CD4-positive, alpha-beta T cell (primary cell): Measurements from ENCODE around the gene SH2D1B. TPM values are rescaled to one million over a fixed set of nuclear protein-coding genes. Genes with fewer than 3 reads are reported as not detected.

Experiments
- ATAC-seq: fragments of 200-7000 bp; cut with Tn5 transposase; one replicate; pipeline ENCODE4 v1.10.0; 2022; ENCODE audit warnings: mild to moderate bottlenecking; ENCODE audit not compliant: poor library complexity
- CTCF ChIA-PET: fragments of 350-600 bp; sonication (Branson Sonifier 250); formaldehyde crosslinking; loops from one replicate; lab custom pipeline; 2021; ENCODE audit warnings: antibody characterized with exemption, inconsistent platforms; lab: Charles Lee
- POLR2A ChIA-PET: fragments of 350-600 bp; sonication (Branson Sonifier 250); formaldehyde crosslinking; loops from one replicate; lab custom pipeline; 2021; ENCODE audit warnings: antibody characterized with exemption, inconsistent platforms; lab: Charles Lee
- DNase-seq, 14 experiments: peaks; one replicate each; pipeline ENCODE4 v3.0.0-alpha.2; 2013 to 2020; ENCODE audit warnings: mixed read lengths in 2 of 14
- H3K27ac ChIP-seq, 2 donors: one replicate each; pipeline versions ENCODE4 v1.5.1 to v1.7.0; 2013; ENCODE audit warnings: low read length in 2 of 2, low read depth in 1 of 2, mild to moderate bottlenecking in 1 of 2
- H3K27me3 ChIP-seq, 2 experiments: 1 replicate in 1 of 2; 2 replicates in 1 of 2; pipeline versions ENCODE4 v1.6.1 to v1.7.0; 2013; ENCODE audit warnings: low read length in 2 of 2, control low read depth in 1 of 2, mild to moderate bottlenecking in 1 of 2, moderate library complexity in 1 of 2; ENCODE audit not compliant: insufficient read depth in 2 of 2, control insufficient read depth in 1 of 2
- H3K36me3 ChIP-seq: one replicate; pipeline ENCODE4 v1.6.1; 2013; ENCODE audit warnings: low read length, control low read depth; ENCODE audit not compliant: insufficient read depth
- H3K4me1 ChIP-seq: one replicate; pipeline ENCODE4 v1.6.1; 2013; ENCODE audit warnings: low read length, control low read depth; ENCODE audit not compliant: insufficient read depth
- H3K4me3 ChIP-seq: one replicate; pipeline ENCODE4 v1.5.1; 2013; ENCODE audit warnings: mild to moderate bottlenecking, low read length, moderate library complexity
- H3K9me3 ChIP-seq, 2 experiments: 1 replicate in 1 of 2; 2 replicates in 1 of 2; pipeline versions ENCODE4 v1.6.1 to v1.7.0; 2013; ENCODE audit warnings: low read length in 2 of 2, mild to moderate bottlenecking in 2 of 2, control low read depth in 1 of 2, moderate library complexity in 1 of 2; ENCODE audit not compliant: control insufficient read depth in 1 of 2, insufficient read depth in 1 of 2
- H3K27ac Mint-ChIP-seq: one replicate; pipeline ENCODE4 v1.8.0; 2020; ENCODE audit warnings: mixed read lengths
- H3K27me3 Mint-ChIP-seq: one replicate; pipeline ENCODE4 v1.8.0; 2021; ENCODE audit warnings: mixed read lengths
- H3K36me3 Mint-ChIP-seq: one replicate; pipeline ENCODE4 v1.8.0; 2021; ENCODE audit warnings: low read depth, mixed read lengths
- H3K4me1 Mint-ChIP-seq: one replicate; pipeline ENCODE4 v1.8.0; 2021; ENCODE audit warnings: low read depth, mixed read lengths
- H3K4me3 Mint-ChIP-seq: one replicate; pipeline ENCODE4 v1.8.0; 2020; ENCODE audit warnings: mild to moderate bottlenecking, mixed read lengths
- H3K9me3 Mint-ChIP-seq: one replicate; pipeline ENCODE4 v1.8.0; 2020; ENCODE audit warnings: mixed read lengths
- CTCF ChIP-seq: fragments of 200-600 bp; IDR thresholded peaks from one replicate; pipeline ENCODE4 v1.8.0; 2022; ENCODE audit warnings: antibody characterized with exemption, mild to moderate bottlenecking
- intact Hi-C, 2 experiments: fragments of 100-400 bp; cut with DNase I in 1 of 2; cut with micrococcal nuclease in 1 of 2; formaldehyde crosslinking; loops; one replicate each; pipeline versions ENCODE4 v1.15.1 to v1.9.0; 2023 to 2025; cut with DNase I, micrococcal nuclease
- total RNA-seq, 174 experiments: library from RNA in 2 of 174; stranded (reverse) in 2 of 174; gene quantifications; one replicate each; pipeline ENCODE4 v1.2.3 and lab custom pipeline; 2021 to 2026

Gene SH2D1B
- total RNA-seq, 2 experiments from 2014 or later = not detected

DNA sequence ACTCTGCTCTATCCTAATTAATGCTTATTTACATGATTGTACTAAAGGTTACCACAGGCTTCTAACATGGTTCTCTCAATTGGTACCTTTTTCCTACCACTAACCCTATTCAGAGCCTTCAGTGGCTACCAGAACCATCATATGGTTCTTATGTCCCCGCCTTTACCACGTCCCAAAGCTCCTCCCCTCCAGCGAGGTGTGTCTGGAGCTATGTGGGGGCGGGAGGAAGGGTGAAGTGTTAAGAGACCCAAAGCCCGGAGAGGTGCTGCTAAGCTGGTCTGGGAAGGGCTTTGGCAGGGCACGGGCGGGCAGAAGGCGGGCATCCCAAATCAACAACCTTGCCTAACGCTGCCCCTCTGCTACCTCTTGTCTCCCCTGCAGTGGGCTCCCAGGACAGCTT is 45.3 kb downstream of the SH2D1B start:
- no peak for TF ChIP-seq CTCF
- intact Hi-C loops = no loop called here
- CTCF ChIA-PET = no interaction called here
- H3K27me3 ChIP-seq = no peaks in the 10 kb centered on the region
- no peaks in the 10 kb centered on the region for H3K9me3 Mint-ChIP-seq
- H3K4me1 ChIP-seq = no peaks in the 10 kb centered on the region
- peak overlapping the region; percentile 43 for H3K4me3 Mint-ChIP-seq
- no peak for ATAC-seq
- H3K27me3 Mint-ChIP-seq = no peaks in the 10 kb centered on the region
- no peaks in the 10 kb centered on the region for H3K4me1 Mint-ChIP-seq
- H3K27ac Mint-ChIP-seq = no peak overlapping the region
- H3K27ac ChIP-seq = no peak overlapping the region
- no peaks in the 10 kb centered on the region for H3K9me3 ChIP-seq
- POLR2A ChIA-PET = no interaction called here
- peak in 1 of 14 experiments; percentile 2 for DNase-seq
- no peaks in the 10 kb centered on the region for H3K36me3 Mint-ChIP-seq
- no peak overlapping the region for H3K4me3 ChIP-seq
- H3K36me3 ChIP-seq = no peaks in the 10 kb centered on the region

GRCh38 chr1:162366149-162366548 is 45.8 kb downstream of the SH2D1B start:
- no peak for ATAC-seq
- Histone ChIP-seq H3K36me3 (no peaks in the 10 kb centered on the region), H3K4me1 (no peaks in the 10 kb centered on the region), H3K27ac (no peak overlapping the region), H3K9me3 (no peaks in the 10 kb centered on the region), H3K4me3 (no peak overlapping the region), H3K27me3 (no peaks in the 10 kb centered on the region)
- H3K4me1 Mint-ChIP-seq = no peaks in the 10 kb centered on the region
- H3K9me3 Mint-ChIP-seq = no peaks in the 10 kb centered on the region
- no peak for TF ChIP-seq CTCF
- no peaks in the 10 kb centered on the region for H3K36me3 Mint-ChIP-seq
- CTCF ChIA-PET = no interaction called here
- POLR2A ChIA-PET = no interaction called here
- H3K27ac Mint-ChIP-seq = no peak overlapping the region
- DNase-seq = no peak
- intact Hi-C loops = no loop called here
- H3K27me3 Mint-ChIP-seq = no peaks in the 10 kb centered on the region
- no peak overlapping the region for H3K4me3 Mint-ChIP-seq

DNA sequence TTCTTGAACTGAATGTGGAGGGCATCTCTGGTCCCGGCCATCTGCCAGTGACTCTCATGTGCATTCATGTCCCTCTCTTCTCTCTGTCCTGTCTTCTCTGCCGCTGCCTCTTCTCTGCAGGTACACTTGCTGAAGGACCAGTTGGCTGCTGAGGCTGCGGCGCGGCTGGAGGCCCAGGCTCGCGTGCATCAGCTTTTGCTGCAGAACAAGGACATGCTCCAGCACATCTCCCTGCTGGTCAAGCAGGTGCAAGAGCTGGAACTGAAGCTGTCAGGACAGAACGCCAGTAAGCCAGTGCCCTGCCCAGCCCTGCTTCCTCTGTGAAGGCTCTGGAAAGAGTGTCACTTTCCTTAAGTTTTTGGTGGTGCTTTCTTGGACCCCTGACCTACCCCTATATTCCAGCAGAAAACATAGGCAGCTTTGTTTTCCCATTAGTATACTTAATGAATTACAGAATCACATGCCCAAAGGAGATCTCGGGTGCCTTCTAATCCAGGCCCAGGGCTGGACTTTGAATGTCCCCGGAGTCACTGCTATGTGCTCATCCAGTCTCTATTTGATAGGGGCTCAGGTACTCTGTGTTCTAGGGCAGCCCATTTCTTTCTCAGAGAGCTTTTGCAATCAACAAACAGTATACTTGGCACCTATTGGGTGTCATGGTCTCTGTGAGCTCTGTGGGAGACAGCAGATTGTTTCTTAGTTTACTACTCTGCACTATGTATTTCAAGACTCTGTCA is 46.5 kb downstream of the SH2D1B start:
- intact Hi-C loops = no loop called here
- DNase-seq = no peak
- Histone ChIP-seq H3K27me3 (no peaks in the 10 kb centered on the region), H3K4me3 (no peak overlapping the region), H3K36me3 (no peaks in the 10 kb centered on the region), H3K4me1 (no peaks in the 10 kb centered on the region), H3K9me3 (no peaks in the 10 kb centered on the region), H3K27ac (no peak overlapping the region)
- CTCF ChIA-PET = no interaction called here
- TF ChIP-seq CTCF = no peak
- Mint-ChIP-seq H3K27me3 (no peaks in the 10 kb centered on the region), H3K4me3 (no peak overlapping the region), H3K4me1 (no peaks in the 10 kb centered on the region), H3K27ac (no peak overlapping the region), H3K36me3 (no peaks in the 10 kb centered on the region), H3K9me3 (no peaks in the 10 kb centered on the region)
- POLR2A ChIA-PET = no interaction called here
- ATAC-seq = no peak
